H9 (cell line): ENCODE results near the gene EFCAB10. TPM values are rescaled to one million over a fixed set of nuclear protein-coding genes. Genes with fewer than 3 reads are reported as not detected.

Experiments used
- DNase-seq: peaks from one replicate; pipeline ENCODE4 v3.0.0-alpha.2; 2017
- H2AFZ ChIP-seq: one replicate; pipeline ENCODE4 v1.6.1; 2013; ENCODE audit warnings: mild to moderate bottlenecking, low read length, control low read depth, moderate library complexity
- H2AK5ac ChIP-seq: 2 replicates; pipeline ENCODE4 v1.6.1; 2013; ENCODE audit warnings: low read length, control low read depth, mixed read lengths; ENCODE audit not compliant: insufficient read length
- H2BK120ac ChIP-seq: one replicate; pipeline ENCODE4 v1.6.1; 2013; ENCODE audit warnings: low read depth, mild to moderate bottlenecking, low read length, control low read depth, inconsistent platforms; ENCODE audit not compliant: poor library complexity, severe bottlenecking
- H2BK12ac ChIP-seq: 2 replicates; pipeline ENCODE4 v1.6.1; 2013; ENCODE audit warnings: low read length, control low read depth, mixed read lengths, low read depth; ENCODE audit not compliant: insufficient read length
- H2BK15ac ChIP-seq: 2 replicates; pipeline ENCODE4 v1.6.1; 2013; ENCODE audit warnings: low read depth, low read length, control low read depth
- H2BK20ac ChIP-seq: one replicate; pipeline ENCODE4 v1.6.1; 2013; ENCODE audit warnings: low read depth, mild to moderate bottlenecking, low read length, control low read depth, inconsistent platforms; ENCODE audit not compliant: poor library complexity, severe bottlenecking
- H2BK5ac ChIP-seq: 2 replicates; pipeline ENCODE4 v1.6.1; 2013; ENCODE audit warnings: low read length, control low read depth, mixed read lengths; ENCODE audit not compliant: insufficient read length
- H3K14ac ChIP-seq: 2 replicates; pipeline ENCODE4 v1.6.1; 2013; ENCODE audit warnings: low read length, control low read depth; ENCODE audit not compliant: insufficient read depth
- H3K18ac ChIP-seq: 2 replicates; pipeline ENCODE4 v1.6.1; 2013; ENCODE audit warnings: low read depth, mild to moderate bottlenecking, mixed read lengths, low read length, control low read depth; ENCODE audit not compliant: insufficient read length
- H3K23ac ChIP-seq: 2 replicates; pipeline ENCODE4 v1.6.1; 2013; ENCODE audit warnings: low read length, control low read depth, mixed read lengths, low read depth; ENCODE audit not compliant: insufficient read length
- H3K23me2 ChIP-seq: 2 replicates; pipeline ENCODE4 v1.6.1; 2013; ENCODE audit warnings: low read depth, mild to moderate bottlenecking, mixed read lengths, low read length, control low read depth; ENCODE audit not compliant: insufficient read length, poor library complexity, severe bottlenecking
- H3K27ac ChIP-seq: 2 replicates; pipeline ENCODE4 v1.5.1; 2013; ENCODE audit warnings: low read length, control low read depth, mixed read lengths, low read depth; ENCODE audit not compliant: insufficient read length
- H3K27me3 ChIP-seq: 2 replicates; pipeline ENCODE4 v1.6.1; 2013; ENCODE audit warnings: low read length, control low read depth, inconsistent platforms; ENCODE audit not compliant: insufficient read depth
- H3K4ac ChIP-seq: 2 replicates; pipeline ENCODE4 v1.6.1; 2013; ENCODE audit warnings: low read depth, mild to moderate bottlenecking, control low read depth, inconsistent platforms, low read length, moderate library complexity
- H3K4me1 ChIP-seq: 2 replicates; pipeline ENCODE4 v1.6.1; 2013; ENCODE audit warnings: low read length, control low read depth, inconsistent platforms; ENCODE audit not compliant: insufficient read depth
- H3K4me2 ChIP-seq: 2 replicates; pipeline ENCODE4 v1.6.1; 2013; ENCODE audit warnings: low read length, control low read depth, mixed read lengths; ENCODE audit not compliant: insufficient read length, insufficient read depth
- H3K56ac ChIP-seq: 2 replicates; pipeline ENCODE4 v1.6.1; 2013; ENCODE audit warnings: low read depth, mild to moderate bottlenecking, mixed read lengths, low read length, control low read depth; ENCODE audit not compliant: insufficient read length
- H3K79me1 ChIP-seq: 2 replicates; pipeline ENCODE4 v1.6.1; 2013; ENCODE audit warnings: low read depth, mild to moderate bottlenecking, moderate library complexity, low read length, control low read depth, inconsistent platforms; ENCODE audit not compliant: insufficient read depth, poor library complexity, severe bottlenecking
- H3K79me2 ChIP-seq: 2 replicates; pipeline ENCODE4 v1.6.1; 2013; ENCODE audit warnings: low read length, control low read depth, inconsistent platforms; ENCODE audit not compliant: insufficient read depth
- H3K9ac ChIP-seq: 2 replicates; pipeline ENCODE4 v1.6.1; 2013; ENCODE audit warnings: low read length, control low read depth, mixed read lengths; ENCODE audit not compliant: insufficient read length; ENCODE audit errors: extremely low read depth
- H3K9me3 ChIP-seq: one replicate; pipeline ENCODE4 v1.6.1; 2013; ENCODE audit warnings: low read depth, low read length, inconsistent platforms; ENCODE audit not compliant: control insufficient read depth
- H3T11ph ChIP-seq: one replicate; pipeline ENCODE4 v1.6.1; 2013; ENCODE audit warnings: mild to moderate bottlenecking, low read length, control low read depth, inconsistent platforms
- H4K20me1 ChIP-seq: one replicate; pipeline ENCODE4 v1.6.1; 2013; ENCODE audit not compliant: control insufficient read depth, insufficient read length, insufficient read depth
- H4K5ac ChIP-seq: 2 replicates; pipeline ENCODE4 v1.6.1; 2013; ENCODE audit warnings: low read depth, mild to moderate bottlenecking, mixed read lengths, low read length, control low read depth; ENCODE audit not compliant: insufficient read length
- H4K8ac ChIP-seq: replicated peaks from 2 replicates; pipeline ENCODE4 v1.6.1; 2013; ENCODE audit warnings: low read length, control low read depth, mixed read lengths, low read depth; ENCODE audit not compliant: insufficient read length
- H4K91ac ChIP-seq: 2 replicates; pipeline ENCODE4 v1.6.1; 2013; ENCODE audit warnings: low read depth, mild to moderate bottlenecking, moderate library complexity, mixed read lengths, low read length, control low read depth; ENCODE audit not compliant: insufficient read length
- H3K27ac Mint-ChIP-seq, 3 experiments: 2 replicates in 2 of 3; 3 replicates in 1 of 3; pipeline ENCODE4 v1.8.0; 2020 to 2021; ENCODE audit warnings: mixed read lengths in 3 of 3, mild to moderate bottlenecking in 1 of 3, moderate library complexity in 1 of 3
- H3K27me3 Mint-ChIP-seq: 2 replicates; pipeline ENCODE4 v1.8.0; 2021; ENCODE audit warnings: low read depth, mild to moderate bottlenecking, moderate library complexity, mixed read lengths
- H3K36me3 Mint-ChIP-seq, 3 experiments: 2 replicates in 2 of 3; 3 replicates in 1 of 3; pipeline ENCODE4 v1.8.0; 2020 to 2021; ENCODE audit warnings: low read depth in 3 of 3, mixed read lengths in 3 of 3; ENCODE audit not compliant: insufficient read depth in 1 of 3
- H3K4me1 Mint-ChIP-seq, 2 experiments: 2 replicates each; pipeline ENCODE4 v1.8.0; 2020; ENCODE audit warnings: mixed read lengths in 2 of 2
- H3K4me3 Mint-ChIP-seq, 2 experiments: 2 replicates in 1 of 2; 3 replicates in 1 of 2; pipeline ENCODE4 v1.8.0; 2020 to 2021; ENCODE audit warnings: mild to moderate bottlenecking in 2 of 2, mixed read lengths in 2 of 2, moderate library complexity in 1 of 2
- H3K9me3 Mint-ChIP-seq, 2 experiments: 2 replicates in 1 of 2; 3 replicates in 1 of 2; pipeline ENCODE4 v1.8.0; 2020; ENCODE audit warnings: mild to moderate bottlenecking in 2 of 2, mixed read lengths in 2 of 2, moderate library complexity in 1 of 2
- WGBS: extraction: QIAGEN DNeasy Blood & Tissue Kit; methylation state at CpG from one replicate; pipeline ENCODE4 v1.1.7; 2013; ENCODE audit warnings: missing lambda C conversion rate, low lambda C conversion rate, mixed read lengths; ENCODE audit not compliant: insufficient read length; ENCODE audit errors: extremely low coverage; 5-methylcytosine and 5-hydroxymethylcytosine counted together
- total RNA-seq: library from RNA; stranded (reverse); gene quantifications from 2 replicates; pipeline ENCODE4 v1.2.1, GENCODE V29; 2021
- TF ChIP-seq, protein P1 (sequence below): fragments of 200-600 bp; sonication (generic); conservative IDR thresholded peaks from 3 replicates; pipeline ENCODE4 v1.8.0; 2021; ENCODE audit warnings: antibody characterized with exemption, mild to moderate bottlenecking

Gene EFCAB10
- total RNA-seq, 1 experiment from 2014 or later, result 1.5 TPM

- WGBS, result no CpG with 5 or more reads among the region's 1 CpG
- Mint-ChIP-seq H3K36me3 (peaks cover 2 to 4% (median 3%) of the 10 kb centered on the region in 3 experiments; a peak in 5 of 7 replicates), H3K4me3 (no peak overlapping the region), H3K9me3 (peaks cover 4% of the 10 kb centered on the region in 2 experiments; a peak in 4 of 5 replicates), H3K27me3 (no peaks in the 10 kb centered on the region; the same call in 1 of the 2 replicates), H3K4me1 (peaks cover 6 to 15% of the 10 kb centered on the region in 2 experiments), H3K27ac (no peak overlapping the region)
- Histone ChIP-seq H2BK5ac (no peak overlapping the region), H2BK120ac (no peak overlapping the region), H4K91ac (no peak overlapping the region), H2AK5ac (no peak overlapping the region), H3K4me2 (no peak overlapping the region), H2BK20ac (no peak overlapping the region), H4K5ac (no peak overlapping the region), H3K23ac (no peak overlapping the region), H3K4ac (no peak overlapping the region), H3K9ac (no peak overlapping the region), H3K23me2 (no peaks in the 10 kb centered on the region), H2BK12ac (no peak overlapping the region), H3K4me1 (no peaks in the 10 kb centered on the region), H2BK15ac (no peak overlapping the region), H4K8ac (no peak overlapping the region), H3K14ac (no peak overlapping the region), H3K27ac (no peak overlapping the region), H3K56ac (no peak overlapping the region), H3K79me2 (0 out of 2 replicates have a peak, but pooled peaks cover 1% of the 10 kb centered on the region), H3K9me3 (no peaks in the 10 kb centered on the region), H2AFZ (no peak overlapping the region), H3T11ph (no peak overlapping the region), H3K27me3 (no peaks in the 10 kb centered on the region), H3K18ac (no peak overlapping the region), H3K79me1 (no peaks in the 10 kb centered on the region), H4K20me1 (no peaks in the 10 kb centered on the region)
- TF ChIP-seq, protein P1, sequence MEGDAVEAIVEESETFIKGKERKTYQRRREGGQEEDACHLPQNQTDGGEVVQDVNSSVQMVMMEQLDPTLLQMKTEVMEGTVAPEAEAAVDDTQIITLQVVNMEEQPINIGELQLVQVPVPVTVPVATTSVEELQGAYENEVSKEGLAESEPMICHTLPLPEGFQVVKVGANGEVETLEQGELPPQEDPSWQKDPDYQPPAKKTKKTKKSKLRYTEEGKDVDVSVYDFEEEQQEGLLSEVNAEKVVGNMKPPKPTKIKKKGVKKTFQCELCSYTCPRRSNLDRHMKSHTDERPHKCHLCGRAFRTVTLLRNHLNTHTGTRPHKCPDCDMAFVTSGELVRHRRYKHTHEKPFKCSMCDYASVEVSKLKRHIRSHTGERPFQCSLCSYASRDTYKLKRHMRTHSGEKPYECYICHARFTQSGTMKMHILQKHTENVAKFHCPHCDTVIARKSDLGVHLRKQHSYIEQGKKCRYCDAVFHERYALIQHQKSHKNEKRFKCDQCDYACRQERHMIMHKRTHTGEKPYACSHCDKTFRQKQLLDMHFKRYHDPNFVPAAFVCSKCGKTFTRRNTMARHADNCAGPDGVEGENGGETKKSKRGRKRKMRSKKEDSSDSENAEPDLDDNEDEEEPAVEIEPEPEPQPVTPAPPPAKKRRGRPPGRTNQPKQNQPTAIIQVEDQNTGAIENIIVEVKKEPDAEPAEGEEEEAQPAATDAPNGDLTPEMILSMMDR, result no peak
- DNase-seq, result no peak
These were observed 4.0 kb downstream of the EFCAB10 start for GRCh38 chr7:105577251-105577650.
